Mesenchymal stem cell (in vitro differentiated cells and primary cell): Measurements from ENCODE around the gene COL8A2.
A peak's percentile ranks its signal among the peaks of the same experiment; 100 is the strongest.

Experiments used
- DNase-seq: peaks from one replicate; pipeline ENCODE4 v3.0.0-alpha.2; 2013
- H2AFZ ChIP-seq: one replicate; pipeline ENCODE4 v1.6.1; 2013; ENCODE audit warnings: low read depth, mild to moderate bottlenecking, control low read depth, inconsistent platforms, low read length, moderate library complexity
- H2AK5ac ChIP-seq: 2 replicates; pipeline ENCODE4 v1.6.1; 2013; ENCODE audit warnings: low read length, moderate library complexity, mild to moderate bottlenecking, inconsistent platforms; ENCODE audit not compliant: severe bottlenecking
- H2BK120ac ChIP-seq: one replicate; pipeline ENCODE4 v1.6.1; 2013; ENCODE audit warnings: low read depth, mild to moderate bottlenecking, inconsistent platforms, low read length, moderate library complexity
- H2BK12ac ChIP-seq, 2 experiments: one replicate each; pipeline ENCODE4 v1.6.1; 2013; ENCODE audit warnings: inconsistent platforms in 2 of 2, low read length in 2 of 2, mild to moderate bottlenecking in 2 of 2, moderate library complexity in 2 of 2, control low read depth in 1 of 2
- H2BK15ac ChIP-seq: one replicate; pipeline ENCODE4 v1.6.1; 2013; ENCODE audit warnings: mild to moderate bottlenecking, low read depth, inconsistent platforms; ENCODE audit not compliant: poor library complexity, severe bottlenecking
- H2BK5ac ChIP-seq: 2 replicates; pipeline ENCODE4 v1.6.1; 2013; ENCODE audit warnings: low read depth, mild to moderate bottlenecking, low read length, control low read depth, inconsistent platforms; ENCODE audit not compliant: poor library complexity, severe bottlenecking
- H3K14ac ChIP-seq, 2 experiments: one replicate each; pipeline ENCODE4 v1.6.1; 2013; ENCODE audit warnings: inconsistent platforms in 2 of 2, low read length in 2 of 2, control low read depth in 1 of 2, mild to moderate bottlenecking in 1 of 2, moderate library complexity in 1 of 2
- H3K18ac ChIP-seq, 2 experiments: one replicate each; pipeline ENCODE4 v1.6.1; 2013; ENCODE audit warnings: inconsistent platforms in 2 of 2, low read length in 2 of 2, control low read depth in 1 of 2, low read depth in 1 of 2, mild to moderate bottlenecking in 1 of 2
- H3K23ac ChIP-seq, 2 experiments: one replicate each; pipeline ENCODE4 v1.6.1; 2013; ENCODE audit warnings: inconsistent platforms in 2 of 2, low read length in 2 of 2, mild to moderate bottlenecking in 2 of 2, moderate library complexity in 2 of 2, control low read depth in 1 of 2
- H3K27ac ChIP-seq: 2 replicates; pipeline ENCODE4 v1.5.1; 2013; ENCODE audit warnings: mild to moderate bottlenecking, moderate library complexity, low read length, control low read depth, inconsistent platforms; ENCODE audit not compliant: poor library complexity, severe bottlenecking
- H3K27me3 ChIP-seq, 2 experiments: 2 replicates each; pipeline versions ENCODE4 v1.6.1 to v1.7.0; 2013; ENCODE audit warnings: low read length in 2 of 2, mild to moderate bottlenecking in 2 of 2, moderate library complexity in 2 of 2, control low read depth in 1 of 2, inconsistent platforms in 1 of 2; ENCODE audit not compliant: control insufficient read depth in 1 of 2, insufficient read depth in 1 of 2
- H3K36me3 ChIP-seq, 2 experiments: 2 replicates each; pipeline versions ENCODE4 v1.6.1 to v1.7.0; 2013; ENCODE audit warnings: low read length in 2 of 2, control low read depth in 1 of 2, inconsistent platforms in 1 of 2, low read depth in 1 of 2, mild to moderate bottlenecking in 1 of 2; ENCODE audit not compliant: insufficient read depth in 2 of 2, control insufficient read depth in 1 of 2
- H3K4ac ChIP-seq, 2 experiments: one replicate each; pipeline ENCODE4 v1.6.1; 2013; ENCODE audit warnings: inconsistent platforms in 2 of 2, low read length in 2 of 2, mild to moderate bottlenecking in 2 of 2, moderate library complexity in 2 of 2, control low read depth in 1 of 2, low read depth in 1 of 2
- H3K4me1 ChIP-seq: 2 replicates; pipeline ENCODE4 v1.6.1; 2013; ENCODE audit warnings: low read depth, low read length, control low read depth; ENCODE audit not compliant: control insufficient read depth, insufficient read depth
- H3K4me2 ChIP-seq: 2 replicates; pipeline ENCODE4 v1.6.1; 2013; ENCODE audit warnings: low read length, mild to moderate bottlenecking, inconsistent platforms; ENCODE audit not compliant: poor library complexity, severe bottlenecking
- H3K4me3 ChIP-seq, 2 experiments: 2 replicates each; pipeline versions ENCODE4 v1.5.1 to v1.7.0; 2013; ENCODE audit warnings: low read length in 2 of 2, mild to moderate bottlenecking in 2 of 2, control low read depth in 1 of 2, low read depth in 1 of 2; ENCODE audit not compliant: insufficient read depth in 1 of 2
- H3K79me1 ChIP-seq: replicated peaks from 2 replicates; pipeline ENCODE4 v1.6.1; 2013; ENCODE audit warnings: mild to moderate bottlenecking, control low read depth, low read length, inconsistent platforms; ENCODE audit not compliant: poor library complexity, severe bottlenecking
- H3K9ac ChIP-seq: 2 replicates; pipeline ENCODE4 v1.7.0; 2013; ENCODE audit warnings: mild to moderate bottlenecking, low read length, moderate library complexity
- H3K9me3 ChIP-seq: 2 replicates; pipeline ENCODE4 v1.7.0; 2013; ENCODE audit warnings: mild to moderate bottlenecking, low read length; ENCODE audit not compliant: control insufficient read depth
- H4K8ac ChIP-seq: one replicate; pipeline ENCODE4 v1.6.1; 2013; ENCODE audit warnings: inconsistent platforms, mild to moderate bottlenecking, low read length, moderate library complexity
- H4K91ac ChIP-seq: one replicate; pipeline ENCODE4 v1.6.1; 2013; ENCODE audit warnings: mild to moderate bottlenecking, low read length, inconsistent platforms
- WGBS: methylation state at CpG from one replicate; pipeline ENCODE4 v1.1.7; 2013; ENCODE audit warnings: mixed read lengths; 5-methylcytosine and 5-hydroxymethylcytosine counted together

Gene COL8A2

DNA sequence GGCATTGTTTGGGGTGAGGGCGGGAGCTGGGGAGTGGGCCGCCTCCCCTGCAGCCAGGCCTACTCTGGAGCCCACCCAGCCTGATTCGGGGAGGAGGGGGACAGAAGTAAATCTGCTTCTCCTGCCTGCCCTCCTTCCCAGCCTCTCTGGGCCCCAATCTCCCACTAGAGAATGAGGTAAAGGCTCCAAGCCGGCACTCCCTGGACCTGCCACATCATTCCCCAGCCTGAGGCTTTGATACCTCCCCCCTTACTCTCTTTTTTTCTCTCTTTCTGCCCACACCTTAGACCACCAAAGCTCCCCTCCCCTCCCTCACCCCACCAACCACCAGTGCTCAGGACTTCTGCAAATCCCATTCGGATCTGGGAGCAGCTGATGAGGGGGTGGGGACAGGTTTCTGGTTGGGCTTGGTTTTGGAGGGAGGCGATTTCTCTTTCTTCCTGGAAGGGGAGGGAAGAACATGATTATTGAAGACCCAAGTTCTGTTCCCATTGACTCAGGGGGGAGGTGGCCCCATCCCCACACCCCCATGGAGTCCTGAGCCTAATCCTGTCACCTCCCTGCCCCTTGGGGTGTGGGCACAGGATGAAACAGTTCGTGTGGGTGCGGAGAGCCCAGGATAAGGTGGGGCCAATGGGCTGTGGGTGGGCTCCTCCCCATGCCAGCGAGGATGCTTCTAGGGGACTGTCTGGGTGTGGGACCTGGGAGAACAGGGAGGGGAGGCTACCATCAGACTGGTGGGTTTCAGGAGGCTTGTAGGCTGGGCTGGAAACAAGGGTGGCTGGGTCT is 32.3 kb upstream of the COL8A2 start:
- no peaks in the 10 kb centered on the region for H3K9me3 ChIP-seq
- peak overlapping the region; percentile 100 for H3K9ac ChIP-seq
- H3K27me3 ChIP-seq: no peaks in the 10 kb centered on the region
- H3K4ac ChIP-seq: peak overlapping the region in 1 of 2 experiments; percentile 79
- H2BK12ac ChIP-seq: peak overlapping the region in 1 of 2 experiments; percentile 51
- H4K91ac ChIP-seq: peak overlapping the region; percentile 52
- peak overlapping the region; percentile 93 to 98 for H3K4me3 ChIP-seq
- H4K8ac ChIP-seq: no peak overlapping the region
- H3K4me2 ChIP-seq: peak overlapping the region; percentile 96
- peak; percentile 47 for DNase-seq
- peak overlapping the region; percentile 99 for H3K18ac ChIP-seq
- H3K14ac ChIP-seq: peak overlapping the region in 1 of 2 experiments; percentile 86
- peaks cover 21 to 23% of the 10 kb centered on the region in 2 experiments for H3K36me3 ChIP-seq
- H2BK15ac ChIP-seq: no peak overlapping the region
- peaks cover 4% of the 10 kb centered on the region for H3K79me1 ChIP-seq
- peak overlapping the region; percentile 67 for H2BK120ac ChIP-seq
- peaks cover 46% of the 10 kb centered on the region for H3K4me1 ChIP-seq
- H2AFZ ChIP-seq: no peak overlapping the region
- H3K23ac ChIP-seq: peak overlapping the region in 1 of 2 experiments; percentile 64
- 9% methylated on average over 6 of the region's 9 CpGs for WGBS
- peak overlapping the region; percentile 23 for H2AK5ac ChIP-seq
- peak overlapping the region; percentile 10 for H2BK5ac ChIP-seq
- H3K27ac ChIP-seq: peak overlapping the region; percentile 63

DNA sequence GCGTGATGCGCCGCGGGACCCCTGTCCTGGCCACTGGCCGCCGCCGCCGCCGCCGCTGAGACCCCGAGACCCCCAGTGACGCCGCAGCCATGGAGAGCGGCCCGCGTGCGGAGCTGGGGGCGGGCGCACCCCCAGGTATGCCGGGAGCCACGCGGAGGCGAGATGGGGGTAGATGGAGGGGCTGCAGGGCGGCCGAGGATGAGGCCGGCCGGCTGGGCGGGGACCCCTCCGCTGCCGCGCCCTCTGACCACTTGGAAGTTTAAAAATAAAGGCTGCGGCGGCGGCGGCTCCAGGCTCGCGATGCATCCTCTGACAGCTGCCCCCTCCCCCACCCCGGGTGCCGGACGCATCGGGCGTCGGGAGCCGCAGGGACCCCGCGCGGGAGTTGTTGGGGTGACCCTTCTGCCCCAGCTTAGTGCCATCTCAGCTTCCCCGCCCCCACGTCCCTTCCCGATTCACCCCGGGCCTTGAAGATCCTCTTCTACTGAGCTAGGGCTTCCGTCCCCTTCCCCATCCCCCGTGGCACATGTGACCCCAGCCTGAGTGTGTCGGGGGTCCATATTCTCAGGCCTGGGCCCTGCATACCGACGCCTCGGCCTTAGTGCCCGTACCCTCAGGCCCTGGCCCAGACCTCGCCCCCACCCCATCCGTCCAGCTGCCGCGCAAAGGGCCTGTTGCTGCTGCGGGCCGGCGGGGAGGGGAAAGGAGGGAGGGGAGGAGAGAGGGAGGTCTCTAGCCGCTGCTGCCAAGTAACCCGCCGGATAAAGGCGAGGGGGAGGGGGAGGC is 31.5 kb upstream of the COL8A2 start:
- peak overlapping the region; percentile 68 to 97 for H2BK12ac ChIP-seq
- peak overlapping the region; percentile 93 to 98 for H3K4me3 ChIP-seq
- no peaks in the 10 kb centered on the region for H3K9me3 ChIP-seq
- peak overlapping the region; percentile 95 for H2BK120ac ChIP-seq
- H3K14ac ChIP-seq: peak overlapping the region in 1 of 2 experiments; percentile 93
- peak overlapping the region; percentile 99 for H4K91ac ChIP-seq
- peak overlapping the region; percentile 98 for H2BK15ac ChIP-seq
- peak overlapping the region in 1 of 2 experiments; percentile 91 for H3K23ac ChIP-seq
- H3K4me2 ChIP-seq: peak overlapping the region; percentile 96
- H4K8ac ChIP-seq: peak overlapping the region; percentile 91
- peaks cover 4% of the 10 kb centered on the region for H3K79me1 ChIP-seq
- peak; percentile 82 for DNase-seq
- WGBS: under 1% methylated on average over 53 of the region's 69 CpGs
- H3K4me1 ChIP-seq: peaks cover 41% of the 10 kb centered on the region
- peak overlapping the region; percentile 100 for H3K9ac ChIP-seq
- peak overlapping the region; percentile 77 for H3K27ac ChIP-seq
- peak overlapping the region; percentile 95 to 98 for H3K4ac ChIP-seq
- H2AFZ ChIP-seq: peak overlapping the region; percentile 29
- H2AK5ac ChIP-seq: peak overlapping the region; percentile 5
- peak overlapping the region; percentile 89 for H2BK5ac ChIP-seq
- peaks cover 17 to 23% of the 10 kb centered on the region in 2 experiments for H3K36me3 ChIP-seq
- peak overlapping the region; percentile 99 for H3K18ac ChIP-seq
- no peaks in the 10 kb centered on the region for H3K27me3 ChIP-seq

DNA sequence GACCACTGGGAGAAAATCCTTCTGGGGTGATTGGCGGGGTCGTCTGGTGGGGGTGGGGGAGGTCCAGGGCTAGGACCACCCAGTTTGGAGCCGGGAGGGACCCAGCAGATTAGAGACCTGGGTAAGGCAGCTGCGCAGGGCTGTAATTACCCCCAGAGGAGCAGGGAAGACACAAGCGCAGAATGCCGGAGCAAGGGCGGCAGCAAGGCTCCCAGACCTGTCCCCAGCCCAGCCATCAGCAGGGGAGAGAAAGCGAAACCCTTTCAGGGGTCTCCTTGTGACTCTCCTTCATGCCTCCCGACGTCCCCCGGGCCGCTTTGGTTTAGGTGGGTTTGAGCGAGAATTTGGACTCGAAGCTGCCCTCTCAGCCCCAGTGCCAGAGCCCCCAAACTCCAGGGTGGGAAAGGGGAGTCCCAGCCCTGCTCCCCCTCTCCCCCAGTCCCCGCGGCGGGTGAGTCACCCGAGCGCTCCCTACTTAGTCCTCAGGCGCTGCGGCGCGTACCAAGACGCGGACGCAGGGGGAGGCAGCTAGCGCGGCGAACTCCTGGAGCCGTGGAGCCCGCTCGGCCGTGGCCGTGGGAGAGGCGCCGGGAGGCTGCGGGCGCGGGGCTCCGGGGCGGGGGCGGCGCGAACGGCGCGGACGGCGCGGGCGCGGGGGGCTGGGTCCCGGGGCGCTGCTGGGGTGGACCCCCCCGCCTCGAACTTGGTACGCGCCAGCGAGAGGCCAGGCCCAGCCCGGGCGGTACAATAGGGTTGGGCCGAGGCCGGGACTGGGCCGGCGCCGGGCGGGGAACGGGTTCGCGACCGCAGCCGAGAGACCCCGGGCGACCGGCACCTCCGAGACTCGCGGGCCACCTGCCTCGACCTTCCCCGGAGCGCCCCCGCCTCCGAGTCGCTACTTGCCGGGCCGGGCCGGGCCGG is 30.6 kb upstream of the COL8A2 start, which contains the start of gene MAP7D1:
MAP7D1 (plus strand) TSS at position 753 of the 921 bp plus-strand sequence. CDS start 258 bp downstream, outside the sequence.
- H3K23ac ChIP-seq: peak within 1 kb of the TSS in 1 of 2 experiments; percentile 91
- no peaks in the 10 kb centered on the region for H3K9me3 ChIP-seq
- peak; percentile 88 for DNase-seq
- peaks cover 17 to 23% of the 10 kb centered on the region in 2 experiments for H3K36me3 ChIP-seq
- peaks cover 4% of the 10 kb centered on the region for H3K79me1 ChIP-seq
- under 1% methylated on average over 31 of the region's 88 CpGs for WGBS
- H3K4me3 ChIP-seq: peak within 1 kb of the TSS; percentile 93 to 98
- H4K91ac ChIP-seq: peak within 1 kb of the TSS; percentile 99
- H3K4me1 ChIP-seq: peaks cover 42% of the 10 kb centered on the region
- peak within 1 kb of the TSS; percentile 99 for H2BK15ac ChIP-seq
- H2BK5ac ChIP-seq: peak within 1 kb of the TSS; percentile 89
- H2BK120ac ChIP-seq: peak within 1 kb of the TSS; percentile 100
- peak within 1 kb of the TSS; percentile 98 to 99 for H3K4ac ChIP-seq
- peak within 1 kb of the TSS; percentile 100 for H3K9ac ChIP-seq
- H2AFZ ChIP-seq: peak within 1 kb of the TSS; percentile 29
- H2AK5ac ChIP-seq: peak within 1 kb of the TSS; percentile 69
- H3K4me2 ChIP-seq: peak within 1 kb of the TSS; percentile 96
- H3K27me3 ChIP-seq: no peaks in the 10 kb centered on the region
- peak within 1 kb of the TSS in 1 of 2 experiments; percentile 93 for H3K14ac ChIP-seq
- peak within 1 kb of the TSS; percentile 99 for H3K18ac ChIP-seq
- H4K8ac ChIP-seq: peak within 1 kb of the TSS; percentile 95
- H2BK12ac ChIP-seq: peak within 1 kb of the TSS; percentile 68 to 97
- peak within 1 kb of the TSS; percentile 85 for H3K27ac ChIP-seq
